Hepatocyte (in vitro differentiated cells): ENCODE results near the gene RPL35.

Experiments used
- EZH2phosphoT487 ChIP-seq: fragments of 200-600 bp; sonication (generic); IDR thresholded peaks from one replicate; pipeline ENCODE4 v1.6.1; 2018; ENCODE audit warnings: antibody characterized with exemption, mild to moderate bottlenecking, low read depth, moderate library complexity; ENCODE audit not compliant: unreplicated experiment, severe bottlenecking
- TF ChIP-seq, protein P1 (sequence below): fragments of 200-600 bp; sonication (generic); IDR thresholded peaks from 2 replicates; pipeline ENCODE4 v1.5.1; 2016; ENCODE audit warnings: antibody characterized with exemption, mild to moderate bottlenecking; ENCODE audit not compliant: poor library complexity

DNA sequence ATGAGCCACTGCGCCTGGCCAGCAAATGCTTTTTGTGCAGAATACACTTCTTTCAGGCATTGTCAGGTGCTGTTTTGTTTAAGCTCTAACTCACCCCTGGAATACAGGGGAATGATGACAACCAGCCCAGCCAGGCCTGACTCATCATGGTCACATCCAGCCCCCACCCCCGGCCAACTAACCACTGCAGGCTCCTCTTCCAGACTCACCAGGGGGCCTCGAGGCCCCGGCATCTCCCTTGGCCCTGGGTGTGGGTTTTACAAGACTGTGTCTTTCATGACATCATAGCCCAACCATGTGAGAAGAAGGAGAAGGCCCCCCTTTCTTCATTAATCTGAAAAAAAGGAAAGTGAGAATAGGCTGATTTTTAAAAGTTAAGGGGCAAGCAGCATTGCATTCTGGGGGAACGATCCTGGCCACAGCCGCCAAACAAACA is 49.3 kb downstream of the RPL35 start:
- TF ChIP-seq, protein P1, sequence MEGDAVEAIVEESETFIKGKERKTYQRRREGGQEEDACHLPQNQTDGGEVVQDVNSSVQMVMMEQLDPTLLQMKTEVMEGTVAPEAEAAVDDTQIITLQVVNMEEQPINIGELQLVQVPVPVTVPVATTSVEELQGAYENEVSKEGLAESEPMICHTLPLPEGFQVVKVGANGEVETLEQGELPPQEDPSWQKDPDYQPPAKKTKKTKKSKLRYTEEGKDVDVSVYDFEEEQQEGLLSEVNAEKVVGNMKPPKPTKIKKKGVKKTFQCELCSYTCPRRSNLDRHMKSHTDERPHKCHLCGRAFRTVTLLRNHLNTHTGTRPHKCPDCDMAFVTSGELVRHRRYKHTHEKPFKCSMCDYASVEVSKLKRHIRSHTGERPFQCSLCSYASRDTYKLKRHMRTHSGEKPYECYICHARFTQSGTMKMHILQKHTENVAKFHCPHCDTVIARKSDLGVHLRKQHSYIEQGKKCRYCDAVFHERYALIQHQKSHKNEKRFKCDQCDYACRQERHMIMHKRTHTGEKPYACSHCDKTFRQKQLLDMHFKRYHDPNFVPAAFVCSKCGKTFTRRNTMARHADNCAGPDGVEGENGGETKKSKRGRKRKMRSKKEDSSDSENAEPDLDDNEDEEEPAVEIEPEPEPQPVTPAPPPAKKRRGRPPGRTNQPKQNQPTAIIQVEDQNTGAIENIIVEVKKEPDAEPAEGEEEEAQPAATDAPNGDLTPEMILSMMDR: no peak
- TF ChIP-seq EZH2phosphoT487: no peak
